Endothelial cell of hepatic sinusoid (primary cell): ENCODE results near the gene COPS4.

ENCODE experiments used
- in situ Hi-C: cut with HindIII; loops from 2 replicates; pipeline ENCODE4 v1.10.0; 2017; ENCODE audit warnings: low sequenced_read_pairs

Gene COPS4

GRCh38 chr4:83115656-83116285, 80.8 kb downstream of the COPS4 start:
- in situ Hi-C loops: no loop called here

- in situ Hi-C loops: no loop called here
Measured at GRCh38 chr4:83118869-83119268, 83.9 kb downstream of the COPS4 start.

- in situ Hi-C loops: no loop called here
Measured at GRCh38 chr4:83121246-83121645, 86.3 kb downstream of the COPS4 start.

GRCh38 chr4:83124111-83124780, 89.3 kb downstream of the COPS4 start:
- in situ Hi-C loops: no loop called here
